ENCODE data around the gene SH3RF3.
"Not testable (repeated sequence)": the region's sequence is repeated elsewhere in the genome, so short reads cannot be mapped to it uniquely, and the experiment has no call there.

Gene SH3RF3

DNA sequence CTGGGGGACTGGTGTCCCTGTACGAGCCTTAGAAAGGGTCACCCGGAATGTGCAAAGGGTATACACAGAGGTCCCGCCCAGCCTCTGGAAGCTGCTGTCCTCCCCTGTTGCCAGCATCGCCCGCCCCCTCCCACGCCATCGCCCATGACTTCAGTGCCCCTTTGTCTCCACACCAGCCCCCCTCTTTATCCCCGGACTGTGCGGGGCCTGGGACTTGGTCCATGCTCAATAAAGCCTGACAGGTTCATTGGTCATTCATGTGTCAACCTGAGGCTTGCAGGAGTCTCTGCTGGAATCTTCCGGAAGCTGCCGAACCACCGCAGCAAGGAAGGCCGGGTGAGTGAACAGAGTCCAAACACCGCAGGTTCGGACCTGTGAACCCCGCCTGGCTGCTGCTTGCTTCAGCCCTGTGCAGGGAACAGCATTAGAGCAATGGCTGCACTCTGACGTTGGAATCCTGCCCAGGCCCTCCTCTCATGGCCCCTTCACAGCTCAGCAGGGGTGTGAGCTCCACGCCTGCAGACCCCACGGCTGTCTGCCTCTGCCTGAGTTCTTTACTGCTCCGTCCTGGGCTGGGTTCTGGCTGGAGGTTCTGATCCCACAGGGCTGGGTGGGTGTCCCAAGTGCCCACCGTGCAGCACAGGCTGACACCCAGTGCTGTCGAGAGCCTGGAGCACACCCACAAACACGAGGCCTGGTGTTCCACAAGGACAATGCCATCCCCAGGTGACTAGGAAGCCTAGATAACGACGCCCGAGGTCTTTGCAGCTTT is 388.3 kb downstream of the SH3RF3 start:
- no peak for DNase-seq

GRCh38 chr2:109519513-109519912 is 390.5 kb downstream of the SH3RF3 start:
- DNase-seq: no peak

DNA sequence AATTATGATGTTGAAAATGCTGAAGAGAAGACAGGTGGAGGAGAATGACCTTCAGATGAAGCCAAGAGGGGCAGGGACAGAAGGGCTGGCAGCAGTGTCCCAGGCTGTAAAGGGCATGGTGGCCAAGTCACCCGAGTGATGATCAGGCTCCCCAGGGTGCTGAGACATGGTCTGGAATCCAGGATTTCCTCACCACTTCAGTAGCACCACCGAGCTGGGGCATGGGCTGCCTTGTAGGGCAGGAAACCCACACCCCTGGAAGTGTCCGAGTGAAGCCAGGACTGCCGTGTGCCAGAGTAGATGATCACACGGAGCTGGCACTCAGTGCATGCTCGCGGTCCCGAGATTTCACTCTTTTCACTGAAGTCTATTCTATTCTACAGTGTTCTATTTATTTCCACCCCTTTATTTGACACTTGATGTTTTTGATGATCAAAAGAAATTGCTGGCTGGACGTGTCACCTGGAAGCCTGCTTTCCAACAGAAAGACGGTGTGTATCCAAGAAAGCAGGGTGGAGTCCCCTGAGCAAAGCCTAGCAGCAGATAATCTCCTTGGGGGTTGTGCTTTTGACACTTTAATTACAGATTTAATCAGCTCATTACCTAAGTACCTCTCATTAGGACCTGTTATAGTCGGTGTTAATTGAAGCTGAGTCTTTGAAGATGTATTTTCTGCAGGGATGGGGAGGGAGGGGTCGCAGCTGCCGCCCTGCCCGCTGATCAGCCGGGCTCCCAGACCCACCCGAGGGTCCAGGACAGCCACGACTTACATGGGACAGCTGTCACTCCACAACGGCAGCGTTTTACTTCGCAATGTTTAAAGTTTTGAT is 392.4 kb downstream of the SH3RF3 start:
- DNase-seq: no peak

DNA sequence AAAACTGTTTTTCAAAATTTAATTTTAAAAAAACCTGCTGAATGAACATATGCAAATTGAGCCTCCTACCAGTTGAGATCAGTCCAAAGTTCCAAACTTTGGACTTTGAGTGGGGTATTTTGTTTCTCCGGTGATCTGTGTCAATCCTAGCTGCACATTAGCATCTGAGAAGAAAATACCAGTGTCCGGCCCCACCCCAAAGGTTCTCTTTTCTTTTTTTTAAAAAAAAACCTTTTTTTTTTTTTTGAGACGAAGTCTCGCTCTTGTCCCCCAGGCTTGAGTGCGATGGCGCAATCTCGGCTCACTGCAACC is 393.0 kb downstream of the SH3RF3 start:
- no peak for DNase-seq

- no peak for DNase-seq
These were observed 394.1 kb downstream of the SH3RF3 start for GRCh38 chr2:109523121-109523520.

GRCh38 chr2:109523536-109524361 is 394.7 kb downstream of the SH3RF3 start:
- no peak for DNase-seq

GRCh38 chr2:109525836-109526235 is 396.8 kb downstream of the SH3RF3 start:
- DNase-seq: no peak

DNA sequence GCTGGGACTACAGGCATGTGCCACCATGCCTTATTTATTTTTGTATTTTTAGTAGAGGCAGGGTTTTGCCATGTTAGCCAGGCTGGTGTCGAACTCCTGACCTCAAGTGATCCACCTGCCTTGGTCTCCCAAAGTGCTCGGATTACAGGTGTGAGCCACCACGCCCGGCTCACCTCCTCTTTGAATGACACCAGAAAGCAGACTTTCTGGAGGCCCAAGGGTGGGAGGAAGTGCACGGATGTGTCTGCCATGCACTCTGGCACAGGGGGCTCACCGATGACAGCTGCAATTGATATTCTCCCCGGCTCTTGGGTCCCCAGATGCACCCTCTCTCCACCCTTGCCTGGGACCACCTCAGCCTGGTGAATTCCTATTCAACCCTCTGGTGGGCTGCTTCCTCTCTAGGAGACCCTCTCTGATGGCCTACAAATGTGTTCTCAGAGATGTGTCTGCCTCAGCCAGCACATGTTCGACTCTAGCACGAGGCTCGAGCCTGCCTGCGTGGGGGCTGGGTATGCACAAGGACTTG is 397.5 kb downstream of the SH3RF3 start:
- DNase-seq: no peak

- no peak for DNase-seq
These were observed 398.1 kb downstream of the SH3RF3 start for GRCh38 chr2:109527079-109527478.

GRCh38 chr2:109527846-109528705 is 399.1 kb downstream of the SH3RF3 start:
- no peak for DNase-seq

- no peak for DNase-seq
These were observed 400.0 kb downstream of the SH3RF3 start for GRCh38 chr2:109528811-109529501.

- no peak for DNase-seq
These were observed 400.8 kb downstream of the SH3RF3 start for GRCh38 chr2:109529532-109530449.

GRCh38 chr2:109530712-109531111 is 401.7 kb downstream of the SH3RF3 start:
- DNase-seq: no peak

- DNase-seq: no peak
These were observed 402.2 kb downstream of the SH3RF3 start for GRCh38 chr2:109531221-109531620.

DNA sequence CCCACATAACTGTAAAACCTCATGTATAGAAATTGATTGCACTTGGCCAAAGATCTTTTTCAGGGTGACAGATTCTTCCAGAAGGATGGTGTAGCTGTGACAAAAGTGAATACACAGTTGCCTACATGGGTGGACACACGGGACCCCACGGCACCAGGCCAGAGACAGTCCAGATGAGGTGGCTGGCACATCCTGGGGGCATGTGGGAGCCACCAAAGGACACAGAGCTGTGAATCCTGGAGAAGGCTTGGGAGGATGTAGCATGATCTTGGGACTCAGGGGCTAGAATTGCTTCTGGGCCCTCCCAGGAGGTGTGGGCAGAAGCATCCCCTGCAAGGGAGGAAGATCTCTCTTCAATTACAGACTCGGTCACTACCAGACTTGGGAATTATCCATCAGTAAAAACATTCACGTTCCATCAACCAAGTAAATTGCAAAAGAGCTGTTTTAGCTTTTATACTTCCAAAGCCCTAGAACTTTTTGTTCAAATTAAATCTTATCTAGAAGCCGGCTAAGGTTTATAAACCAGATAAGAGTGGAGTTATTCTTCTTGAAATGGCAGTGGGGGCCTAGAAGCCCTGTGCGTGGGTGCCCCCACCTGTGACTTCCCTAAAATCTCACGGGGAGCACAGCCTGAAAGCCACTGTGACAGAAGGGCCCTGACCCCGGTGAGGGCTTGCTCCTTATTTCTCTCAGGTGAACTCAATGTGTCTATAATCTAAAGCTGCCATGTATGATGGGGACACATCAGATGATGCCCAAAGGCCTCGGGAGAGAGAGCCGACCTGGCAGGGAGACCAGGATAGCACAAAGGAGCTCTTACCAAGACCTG is 403.1 kb downstream of the SH3RF3 start:
- no peak for DNase-seq

DNA sequence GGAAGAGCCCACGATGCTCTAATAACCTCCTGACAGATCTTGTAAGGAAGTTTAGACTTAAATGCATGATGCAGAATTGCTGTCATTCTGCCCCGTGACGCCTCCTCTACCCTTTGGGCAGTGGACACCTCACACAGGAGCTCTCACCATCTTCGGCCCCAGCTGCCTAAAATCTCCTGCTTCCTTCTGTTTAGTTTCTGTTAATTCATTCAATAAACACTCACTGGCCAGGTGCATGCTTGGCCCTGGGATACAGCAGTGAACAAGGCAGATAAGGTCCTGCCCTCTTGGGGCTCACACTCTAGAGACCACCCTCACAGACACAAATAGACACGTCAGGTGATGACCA is 403.7 kb downstream of the SH3RF3 start:
- no peak for DNase-seq

DNA sequence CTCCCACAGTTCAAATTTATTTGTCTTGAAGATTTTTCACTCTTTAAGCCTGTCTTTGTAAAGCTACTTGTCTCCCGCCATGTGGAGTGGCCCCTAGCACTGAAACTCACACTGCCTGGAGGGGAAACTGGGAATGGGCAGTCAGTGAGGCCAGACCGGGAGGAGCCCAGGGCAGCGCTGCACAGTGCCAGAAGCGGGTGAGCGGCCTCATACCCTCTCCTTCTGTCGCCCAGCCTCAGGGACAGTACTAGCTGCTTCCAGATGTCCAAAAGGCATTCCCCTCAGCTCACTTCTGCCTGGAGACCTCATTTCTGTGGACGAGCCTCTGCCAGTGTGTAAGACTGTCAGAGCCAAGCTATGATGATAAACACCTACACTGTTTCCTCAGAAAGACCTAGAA is 404.8 kb downstream of the SH3RF3 start:
- no peak for DNase-seq

DNA sequence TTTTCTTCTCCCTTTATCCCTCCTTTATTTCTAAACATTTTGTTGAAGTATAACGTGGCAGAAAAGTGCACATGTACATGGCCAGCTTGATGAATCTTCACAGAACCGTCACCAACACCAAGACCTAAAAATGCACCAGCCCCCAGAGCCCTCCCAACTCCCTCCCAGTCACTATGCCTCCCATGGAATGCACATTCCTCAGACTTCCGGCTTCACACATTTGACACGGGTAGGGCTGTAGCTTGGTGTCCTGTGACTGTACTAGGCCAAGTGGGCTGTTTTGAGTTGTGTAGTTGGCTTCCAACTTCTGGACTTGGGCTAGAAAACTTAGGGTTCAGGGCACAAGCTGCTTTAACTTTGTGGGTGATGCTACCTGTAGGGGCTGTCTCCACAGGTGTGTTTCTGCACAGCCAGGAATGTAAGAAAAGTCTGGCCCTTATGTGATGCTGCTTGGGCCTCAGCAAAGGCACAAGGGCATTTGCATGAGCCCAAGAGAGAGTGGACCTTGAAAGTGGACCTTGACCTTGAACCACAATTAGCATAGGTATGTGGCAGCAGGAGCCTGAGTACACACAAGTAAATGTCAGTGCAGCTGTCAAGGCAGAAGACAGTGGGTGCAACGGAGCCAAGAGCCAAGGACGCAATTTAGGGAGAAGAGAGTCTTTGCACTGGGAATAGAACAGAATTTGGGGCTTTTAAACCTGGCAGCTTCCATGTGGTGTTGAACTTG is 406.4 kb downstream of the SH3RF3 start:
- no peak for DNase-seq

DNA sequence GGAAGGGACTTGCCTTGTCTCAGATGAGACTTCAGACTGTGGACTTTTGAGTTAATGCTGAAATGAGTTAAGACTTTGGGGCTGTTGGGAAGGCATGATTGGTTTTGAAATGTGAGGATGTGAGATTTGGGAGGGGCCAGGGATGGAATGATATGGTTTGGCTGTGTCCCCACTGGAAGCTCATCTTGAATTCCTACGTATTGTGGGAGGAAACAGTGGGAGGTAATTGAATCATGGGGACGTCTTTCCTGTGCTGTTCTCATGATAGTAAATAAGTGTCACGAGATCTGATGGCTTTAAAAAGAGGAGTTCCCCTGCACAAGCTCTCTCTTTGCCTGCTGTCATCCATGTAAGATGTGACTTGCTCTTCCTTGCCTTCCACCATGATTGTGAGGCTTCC is 407.6 kb downstream of the SH3RF3 start:
- not testable (repeated sequence) for DNase-seq
